Ascending aorta (tissue), 2 donors: ENCODE measurements around the gene MYO1E. TPM values are rescaled to one million over a fixed set of nuclear protein-coding genes. Genes with fewer than 3 reads are reported as not detected.
"Not testable (repeated sequence)": the region's sequence is repeated elsewhere in the genome, so short reads cannot be mapped to it uniquely, and the experiment has no call there.

Experiments
- DNase-seq, 2 donors: peaks; one replicate each; pipeline ENCODE4 v3.0.0-alpha.2; 2019; ENCODE audit warnings: low spot score in 2 of 2
- H3K27ac ChIP-seq, 2 donors: fragments of 200-600 bp; sonication (generic); one replicate each; pipeline ENCODE4 v1.5.1; 2016 to 2017; ENCODE audit warnings: mild to moderate bottlenecking in 1 of 2
- H3K27me3 ChIP-seq: fragments of 200-600 bp; sonication (generic); one replicate; pipeline ENCODE4 v1.5.1; 2017
- H3K36me3 ChIP-seq, 2 donors: fragments of 200-600 bp; sonication (generic); one replicate each; pipeline ENCODE4 v1.5.1; 2016
- H3K4me1 ChIP-seq, 2 donors: fragments of 200-600 bp; sonication (generic); one replicate each; pipeline ENCODE4 v1.5.1; 2016 to 2017; ENCODE audit warnings: mild to moderate bottlenecking in 1 of 2
- H3K4me3 ChIP-seq, 2 donors: fragments of 200-600 bp; sonication (generic); one replicate each; pipeline ENCODE4 v1.5.1; 2016 to 2017; ENCODE audit warnings: mild to moderate bottlenecking in 1 of 2
- H3K9me3 ChIP-seq, 2 donors: fragments of 200-600 bp; sonication (generic); one replicate each; pipeline ENCODE4 v1.5.1; 2016
- CTCF ChIP-seq, 3 experiments: fragments of 200-600 bp in 2 of 3; fragments of 450-650 bp in 1 of 3; sonication (generic) in 2 of 3; IDR thresholded peaks; one replicate each; pipeline ENCODE4 v1.5.1; 2016 to 2019; ENCODE audit warnings: antibody characterized with exemption in 3 of 3, mild to moderate bottlenecking in 1 of 3, moderate library complexity in 1 of 3
- intact Hi-C: fragments of 100-400 bp; cut with DNase I; formaldehyde crosslinking; loops from one replicate; pipeline ENCODE4 v1.15.1; 2023
- total RNA-seq: library from RNA; depleted of rRNA; stranded (reverse); fragments of >200 nt; gene quantifications from one replicate; pipeline ENCODE4 v1.1.0, GENCODE V29; 2016

The MYO1E gene
- total RNA-seq, 1 donor from 2014 or later = 48.0 TPM

- DNase-seq = peak in 1 of 2 donors; percentile 15
- no peak overlapping the region for H3K27ac ChIP-seq
- H3K27me3 ChIP-seq = no peaks in the 10 kb centered on the region
- H3K9me3 ChIP-seq = no peaks in the 10 kb centered on the region
- no peak for TF ChIP-seq CTCF (IDR thresholded peaks at IDR 0.05)
- no peaks in the 10 kb centered on the region for H3K36me3 ChIP-seq
- intact Hi-C loops = no loop called here
- no peaks in the 10 kb centered on the region for H3K4me1 ChIP-seq
- H3K4me3 ChIP-seq = no peak overlapping the region
Observed at GRCh38 chr15:59401824-59402569, 29.3 kb upstream of the MYO1E start.

GRCh38 chr15:59401051-59401823 lies 28.6 kb upstream of the MYO1E start:
- H3K4me1 ChIP-seq, H3K9me3 ChIP-seq, H3K4me3 ChIP-seq, H3K27me3 ChIP-seq, DNase-seq, intact Hi-C loops, H3K27ac ChIP-seq, H3K36me3 ChIP-seq: not testable (repeated sequence)

- peak in 1 of 2 donors; percentile 40 for DNase-seq
- intact Hi-C loops = no loop called here
- H3K9me3 ChIP-seq = no peaks in the 10 kb centered on the region
- no peaks in the 10 kb centered on the region for H3K27me3 ChIP-seq
- no peak overlapping the region for H3K27ac ChIP-seq
- H3K36me3 ChIP-seq = no peaks in the 10 kb centered on the region
- H3K4me1 ChIP-seq = no peaks in the 10 kb centered on the region
- TF ChIP-seq CTCF (IDR thresholded peaks at IDR 0.05) = no peak
- no peak overlapping the region for H3K4me3 ChIP-seq
Observed at GRCh38 chr15:59400103-59400813, 27.6 kb upstream of the MYO1E start.

GRCh38 chr15:59399465-59400102 lies 26.9 kb upstream of the MYO1E start:
- DNase-seq = peak in 1 of 2 donors; percentile 58
- no peak for TF ChIP-seq CTCF (IDR thresholded peaks at IDR 0.05)
- no peak overlapping the region for H3K27ac ChIP-seq
- H3K36me3 ChIP-seq = no peaks in the 10 kb centered on the region
- intact Hi-C loops = no loop called here
- no peaks in the 10 kb centered on the region for H3K4me1 ChIP-seq
- no peaks in the 10 kb centered on the region for H3K27me3 ChIP-seq
- H3K9me3 ChIP-seq = no peaks in the 10 kb centered on the region
- H3K4me3 ChIP-seq = no peak overlapping the region

- Histone ChIP-seq H3K27me3 (no peaks in the 10 kb centered on the region), H3K27ac (no peak overlapping the region), H3K4me1 (no peaks in the 10 kb centered on the region), H3K4me3 (no peak overlapping the region), H3K36me3 (no peaks in the 10 kb centered on the region), H3K9me3 (no peaks in the 10 kb centered on the region)
- no peak for DNase-seq
- intact Hi-C loops = no loop called here
- no peak for TF ChIP-seq CTCF (IDR thresholded peaks at IDR 0.05)
Observed at GRCh38 chr15:59398220-59398619, 25.5 kb upstream of the MYO1E start.
